HG03108 (cell line): Measurements from ENCODE around the gene IL1R2.

Experiments used
- ATAC-seq: cut with Tn5 transposase; IDR thresholded peaks from one replicate; pipeline ENCODE4 v1.9.1; 2021; ENCODE audit warnings: moderate library complexity; ENCODE audit not compliant: unreplicated experiment

The IL1R2 gene

GRCh38 chr2:102037681-102038080 lies 45.9 kb downstream of the IL1R2 start:
- ATAC-seq = no peak

DNA sequence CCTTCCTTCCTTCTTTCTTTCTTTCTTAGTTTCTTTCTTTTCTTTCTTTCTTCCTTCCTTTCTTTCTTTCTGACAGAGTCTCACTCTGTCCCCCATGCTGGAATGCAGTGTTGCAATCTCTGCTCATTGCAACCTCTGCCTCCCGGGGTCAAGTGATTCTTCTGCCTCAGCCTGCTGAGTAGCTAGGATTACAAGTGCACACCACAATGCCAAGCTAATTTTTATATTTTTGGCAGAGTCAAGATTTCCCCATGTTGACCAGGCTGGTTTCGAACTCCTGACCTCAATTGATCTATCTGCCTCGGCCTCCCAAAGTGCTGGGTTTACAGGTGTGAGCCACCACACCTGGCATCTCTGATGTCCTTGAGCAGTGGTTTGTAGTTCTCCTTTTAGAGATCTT lies 48.5 kb downstream of the IL1R2 start:
- ATAC-seq = no peak

DNA sequence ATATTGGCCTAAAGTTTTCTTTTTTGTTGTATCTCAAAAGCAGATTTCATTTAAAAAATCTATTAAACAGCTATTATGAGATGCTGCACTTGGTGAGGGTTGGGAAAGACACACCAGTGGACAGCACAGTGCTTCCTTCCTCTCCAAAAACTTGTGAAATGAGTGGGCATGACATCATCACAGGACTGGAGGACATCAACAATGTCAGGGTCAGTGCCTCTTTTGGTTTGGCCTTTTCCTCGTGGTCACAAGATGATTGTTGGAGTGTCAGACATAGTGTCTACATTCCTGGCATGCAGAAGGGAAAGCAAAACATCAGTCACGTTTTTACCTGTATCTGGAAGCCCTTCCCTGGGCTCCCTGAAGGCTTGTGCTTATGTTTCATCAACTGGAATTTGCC lies 49.6 kb downstream of the IL1R2 start:
- ATAC-seq = no peak

DNA sequence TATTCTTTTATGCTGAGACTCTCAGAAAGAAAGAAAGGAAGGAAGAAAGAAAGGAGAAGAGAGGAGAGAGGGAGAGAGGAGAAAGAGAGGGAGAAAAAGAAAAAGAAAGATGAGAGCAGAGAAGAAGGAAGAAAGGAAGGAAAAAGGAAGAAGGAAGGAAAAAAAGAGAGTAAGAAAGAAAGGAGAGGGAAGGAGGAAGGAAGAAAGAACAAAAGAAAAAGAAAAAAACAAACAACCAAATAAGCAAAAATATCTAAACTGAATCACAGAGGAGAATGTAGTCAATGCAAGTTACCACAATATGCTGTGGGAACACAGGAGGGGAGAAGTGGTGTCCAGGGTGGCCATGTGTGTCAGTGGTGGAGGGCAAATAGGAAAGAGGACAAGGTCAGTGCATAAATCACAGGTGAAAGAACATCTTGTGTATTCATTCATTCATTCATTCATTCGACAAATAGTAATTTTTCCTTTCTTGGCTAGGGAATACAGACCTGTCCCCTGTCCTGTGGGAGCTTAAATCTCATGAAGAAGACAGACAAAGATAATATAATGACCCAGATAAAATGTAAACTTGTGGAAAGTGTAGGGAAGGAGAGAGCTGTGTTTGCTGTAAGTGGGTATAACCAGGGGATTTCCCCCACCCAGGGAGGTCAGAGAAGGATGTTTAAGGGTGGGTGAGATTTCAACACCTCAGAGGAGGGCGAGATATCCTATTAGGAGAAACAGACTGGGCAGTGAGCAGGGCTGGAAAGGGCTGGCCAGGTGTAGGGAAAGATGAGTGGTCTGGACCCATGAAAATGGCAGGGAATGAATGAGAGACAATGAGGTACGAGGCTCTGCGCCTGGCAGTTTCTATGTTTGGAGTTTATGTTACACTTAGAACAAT lies 50.7 kb downstream of the IL1R2 start:
- no peak for ATAC-seq

- ATAC-seq = no peak
These were observed 51.8 kb downstream of the IL1R2 start for GRCh38 chr2:102043560-102043959.

DNA sequence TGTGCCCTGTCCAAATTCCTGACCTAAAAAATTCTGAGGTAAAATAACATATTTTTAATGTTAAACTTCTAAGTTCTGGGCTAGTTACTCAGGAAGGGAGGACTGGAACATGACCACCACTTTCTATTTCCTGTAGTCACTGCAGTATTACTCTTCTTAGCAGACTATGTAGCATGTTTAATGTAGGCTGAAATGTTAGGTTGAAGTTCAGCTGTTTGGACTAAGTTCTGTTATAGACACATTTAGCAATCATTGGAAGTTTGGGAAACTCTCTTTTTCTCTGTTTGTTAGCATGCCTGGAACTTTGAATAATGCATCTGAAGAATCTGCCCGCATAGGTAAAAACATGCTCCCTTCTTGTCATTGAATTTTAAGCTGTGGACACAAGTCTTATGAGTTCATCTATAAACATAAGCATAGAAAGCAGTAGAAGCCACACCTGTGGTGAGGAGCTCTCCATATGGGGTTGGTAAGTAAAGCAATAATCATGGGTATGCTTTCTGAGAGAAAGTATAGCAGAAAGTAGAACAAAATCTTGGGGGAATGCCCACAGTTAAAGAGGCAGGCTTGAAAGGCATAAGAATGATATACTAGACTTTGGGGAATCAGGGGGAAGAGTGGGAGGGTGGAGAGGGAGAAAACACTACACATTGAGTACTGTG lies 52.6 kb downstream of the IL1R2 start:
- ATAC-seq = no peak

GRCh38 chr2:102044967-102045489 lies 53.3 kb downstream of the IL1R2 start:
- no peak for ATAC-seq

DNA sequence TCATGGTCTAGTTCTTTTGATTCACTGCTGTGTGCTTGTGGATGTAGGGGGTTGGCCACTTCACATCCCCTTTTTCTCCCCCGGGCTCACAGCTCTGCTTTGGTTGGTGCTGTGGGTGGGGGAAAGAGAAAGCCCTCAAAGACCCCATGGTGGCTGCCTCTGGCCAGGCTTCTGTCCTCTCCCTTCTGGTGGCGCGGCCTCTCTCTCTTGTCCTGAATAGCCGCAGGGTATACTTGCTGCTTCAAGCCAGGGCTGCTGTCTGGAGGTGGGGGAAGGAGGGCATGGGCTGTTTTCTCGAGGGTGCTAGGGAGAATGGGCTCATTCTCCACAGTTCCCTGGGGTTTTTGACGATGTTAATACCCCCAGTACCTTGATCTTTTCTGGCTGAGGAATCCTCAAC lies 53.9 kb downstream of the IL1R2 start:
- no peak for ATAC-seq

DNA sequence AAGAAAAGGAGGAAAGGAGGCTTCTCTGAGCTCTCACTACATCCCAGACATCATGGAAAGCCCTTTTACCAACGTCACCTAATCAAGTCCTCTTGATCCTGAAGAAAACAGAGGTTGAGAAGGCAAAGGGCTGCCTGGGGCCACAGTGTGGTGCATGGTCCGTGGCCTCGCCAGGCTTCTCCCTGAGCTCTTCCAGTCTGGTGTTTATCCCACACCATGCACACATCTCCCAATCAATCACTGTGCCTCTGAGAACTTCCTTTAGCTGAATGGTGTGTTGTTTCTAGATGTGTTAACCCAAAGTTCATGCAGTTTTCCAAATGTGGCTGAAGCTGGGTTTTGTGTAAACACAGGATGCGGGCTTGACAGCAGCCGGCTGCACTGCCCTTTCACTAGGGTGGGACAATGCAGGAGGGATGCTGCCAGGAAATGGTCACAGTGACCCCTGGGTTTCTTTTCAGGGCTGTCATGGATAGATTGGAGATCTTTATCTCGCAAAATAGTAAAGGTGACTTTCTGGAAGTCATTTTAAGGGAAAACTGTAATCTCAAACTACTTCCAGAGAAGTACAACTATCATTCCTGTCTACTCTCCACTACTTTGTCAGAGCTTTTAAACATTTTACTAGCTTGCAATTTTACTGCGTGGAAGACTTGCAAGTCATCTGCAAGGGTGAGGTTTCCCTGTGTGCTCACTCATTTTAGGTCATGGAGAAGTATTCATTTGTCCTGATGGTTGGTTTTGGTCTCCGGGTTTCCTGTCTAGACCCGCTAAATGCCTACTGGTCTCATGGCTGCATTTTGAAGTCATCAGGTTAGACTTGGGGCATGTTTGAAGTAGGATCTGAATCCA lies 54.6 kb downstream of the IL1R2 start:
- ATAC-seq = no peak

- ATAC-seq = no peak
These were observed 56.7 kb downstream of the IL1R2 start for GRCh38 chr2:102048465-102048864.

- no peak for ATAC-seq
These were observed 58.1 kb downstream of the IL1R2 start for GRCh38 chr2:102049756-102050443.

GRCh38 chr2:102050854-102051391 lies 59.2 kb downstream of the IL1R2 start:
- ATAC-seq = no peak

DNA sequence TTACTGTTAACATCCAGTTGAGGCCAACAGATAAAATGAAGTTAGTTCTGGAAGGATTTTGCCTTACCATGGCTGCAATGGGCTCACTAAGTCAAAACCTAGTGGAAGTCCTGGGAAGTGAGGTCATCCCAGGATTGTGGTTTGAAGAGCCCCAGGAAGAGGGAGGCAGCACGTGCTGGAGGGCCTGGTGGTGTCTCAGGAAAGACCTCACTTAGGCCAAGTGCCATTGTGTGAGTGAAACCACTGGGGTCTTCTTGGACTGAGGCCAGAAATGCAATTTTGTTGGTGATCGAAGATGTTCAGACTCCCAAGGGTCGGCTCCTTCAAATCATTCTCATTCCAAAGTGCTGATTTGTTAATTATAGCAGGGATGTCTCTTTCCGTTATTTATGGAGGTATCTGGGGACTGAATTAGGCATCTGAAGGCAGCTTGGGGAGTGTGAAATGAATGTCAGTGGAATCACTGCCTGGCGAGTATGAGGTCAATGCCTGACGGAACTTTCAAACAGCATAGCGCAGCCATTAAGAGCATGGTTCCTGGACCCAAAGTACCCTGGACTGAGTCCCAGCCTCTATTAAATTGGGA lies 60.0 kb downstream of the IL1R2 start:
- no peak for ATAC-seq

GRCh38 chr2:102052365-102052764 lies 60.6 kb downstream of the IL1R2 start:
- ATAC-seq = no peak

- ATAC-seq = no peak
These were observed 61.3 kb downstream of the IL1R2 start for GRCh38 chr2:102053096-102053495.

- ATAC-seq = no peak
These were observed 63.7 kb downstream of the IL1R2 start for GRCh38 chr2:102055346-102055990.

- no peak for ATAC-seq
These were observed 64.4 kb downstream of the IL1R2 start for GRCh38 chr2:102056079-102056581.

DNA sequence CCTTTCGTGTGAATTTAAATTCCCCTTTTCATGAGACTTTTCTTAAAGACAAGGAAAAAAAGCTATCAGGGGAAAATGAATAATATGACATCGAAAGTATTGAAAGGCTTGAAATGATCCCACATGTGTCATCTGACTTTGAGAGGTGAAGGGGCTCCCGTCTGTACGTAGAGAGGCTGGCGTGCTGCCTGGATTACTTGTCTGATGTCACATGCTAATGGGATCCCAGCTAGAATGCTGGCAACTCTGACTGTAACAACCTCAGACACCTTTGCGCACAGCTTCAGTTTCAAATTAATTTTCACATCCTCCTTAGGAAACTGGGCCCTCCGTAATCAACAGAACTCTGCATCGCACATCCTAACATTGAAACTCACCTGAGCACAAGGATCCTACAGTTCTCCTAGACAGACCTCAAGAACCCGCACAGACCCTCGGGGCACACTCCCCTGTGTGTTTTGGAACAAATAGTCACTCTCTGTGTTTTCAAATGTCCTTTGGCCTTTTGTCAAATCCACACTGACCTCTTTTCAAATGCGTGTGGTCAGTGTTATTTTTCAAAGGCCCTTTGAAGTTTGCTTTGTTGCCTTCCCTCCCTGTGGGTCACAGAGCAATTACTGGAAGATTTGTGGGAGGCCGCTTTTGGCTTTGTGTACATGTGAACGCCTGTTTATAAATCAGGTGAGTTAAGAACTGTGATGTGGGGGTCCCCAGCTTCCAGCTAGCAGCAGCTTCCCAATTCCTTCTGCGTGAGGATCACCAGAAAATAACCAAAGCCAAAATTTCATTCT lies 65.9 kb downstream of the IL1R2 start:
- ATAC-seq = no peak
